HepG2 (cell line): Measurements from ENCODE around the gene SIGLEC14. TPM values are rescaled to one million over a fixed set of nuclear protein-coding genes. Genes with fewer than 3 reads are reported as not detected.
"Not testable (repeated sequence)": the region's sequence is repeated elsewhere in the genome, so short reads cannot be mapped to it uniquely, and the experiment has no call there.

Experiments used
- ATAC-seq: fragments of 200-7000 bp; cut with Tn5 transposase; 3 replicates; pipeline ENCODE4 v1.9.1; 2020; ENCODE audit warnings: mild to moderate bottlenecking, moderate library complexity
- BruUV-seq: library from RNA; stranded (reverse); fragments of 400-500 nt; replicated peaks from 2 replicates; lab custom pipeline; 2021; lab: Mats Ljungman, UMichigan
- CTCF ChIA-PET: fragments of 300-600 bp; formaldehyde crosslinking; extraction: SDS; loops from one replicate; lab custom pipeline; 2021; ENCODE audit warnings: low total read pairs, inconsistent platforms, low intra/inter-chr PET ratio; lab: Yijun Ruan, JAX
- POLR2A ChIA-PET: fragments of 350-600 bp; sonication (Branson Sonifier 250); formaldehyde crosslinking; loops from one replicate; lab custom pipeline; 2020; ENCODE audit warnings: antibody characterized with exemption, inconsistent platforms; lab: Yijun Ruan, JAX
- DNase-seq: peaks from one replicate; pipeline ENCODE4 v3.0.0-alpha.2; 2015; ENCODE audit warnings: low spot score
- FAIRE-seq: peaks from 3 replicates; lab custom pipeline; 2011; peaks lifted over from hg19 to GRCh38; lab: Jason Lieb, UNC
- H2AFZ ChIP-seq: one replicate; pipeline ENCODE4 v1.6.1; 2011; ENCODE audit warnings: low read length, inconsistent platforms
- H3K27ac ChIP-seq: fragments of 300-600 bp; 3 replicates; pipeline ENCODE4 v1.8.0; 2011; ENCODE audit warnings: mixed run types, mild to moderate bottlenecking, mixed read lengths, low read length, inconsistent platforms; ENCODE audit not compliant: insufficient read depth; ENCODE audit errors: extremely low read length
- H3K27me3 ChIP-seq, 2 experiments: fragments of 200-600 bp in 1 of 2; 2 replicates in 1 of 2; 3 replicates in 1 of 2; pipeline versions ENCODE4 v1.6.0 to v1.8.0; 2011; ENCODE audit warnings: low read length in 2 of 2, mild to moderate bottlenecking in 2 of 2, moderate library complexity in 2 of 2, inconsistent platforms in 1 of 2; ENCODE audit not compliant: insufficient read depth in 2 of 2, control insufficient read depth in 1 of 2
- H3K36me3 ChIP-seq, 2 experiments: fragments of 200-600 bp in 1 of 2; replicated peaks in 1 of 2; 2 replicates in 1 of 2; 3 replicates in 1 of 2; pipeline versions ENCODE4 v1.5.1 to v1.8.0; 2011; ENCODE audit warnings: low read length in 2 of 2, inconsistent platforms in 1 of 2; ENCODE audit not compliant: insufficient read depth in 2 of 2, control insufficient read depth in 1 of 2
- H3K4me1 ChIP-seq: 2 replicates; pipeline ENCODE4 v1.5.1; 2012; ENCODE audit warnings: low read length, inconsistent platforms; ENCODE audit not compliant: insufficient read depth
- H3K4me2 ChIP-seq: 2 replicates; pipeline ENCODE4 v1.6.0; 2011; ENCODE audit warnings: low read depth, low read length, inconsistent platforms
- H3K4me3 ChIP-seq, 3 experiments: fragments of 200-600 bp in 1 of 3; sonication (generic), shearing (Covaris generic) in 1 of 3; replicated peaks in 1 of 3; 2 replicates each; pipeline ENCODE4 v1.5.1; 2011 to 2016; ENCODE audit warnings: low read length in 3 of 3, inconsistent platforms in 2 of 3, low read depth in 2 of 3, mild to moderate bottlenecking in 2 of 3, control low read depth in 1 of 3, mixed read lengths in 1 of 3; ENCODE audit not compliant: insufficient read depth in 1 of 3
- H3K79me2 ChIP-seq: one replicate; pipeline ENCODE4 v1.6.1; 2011; ENCODE audit warnings: low read length, inconsistent platforms; ENCODE audit not compliant: insufficient read depth
- H3K9ac ChIP-seq: 2 replicates; pipeline ENCODE4 v1.6.0; 2011; ENCODE audit warnings: mild to moderate bottlenecking, low read depth, low read length, inconsistent platforms; ENCODE audit not compliant: insufficient read depth
- H3K9me3 ChIP-seq: 2 replicates; pipeline ENCODE4 v1.5.1; 2012; ENCODE audit warnings: mild to moderate bottlenecking, low read length
- H4K20me1 ChIP-seq: 2 replicates; pipeline ENCODE4 v1.6.0; 2011; ENCODE audit warnings: inconsistent platforms, mild to moderate bottlenecking, low read length, moderate library complexity; ENCODE audit not compliant: insufficient read depth
- CTCF ChIP-seq: sonication (generic); formaldehyde crosslinking; IDR thresholded peaks from 2 replicates; pipeline ENCODE4 v1.5.0; 2020; ENCODE audit warnings: mild to moderate bottlenecking, missing genetic modification reagents, moderate library complexity
- MAFF ChIP-seq: IDR thresholded peaks from 2 replicates; pipeline ENCODE4 v1.6.1; 2011; ENCODE audit warnings: low read depth, low read length, improper control_type of control experiment
- MAFK ChIP-seq, 2 experiments: IDR thresholded peaks in 1 of 2; conservative IDR thresholded peaks in 1 of 2; 2 replicates each; pipeline ENCODE4 v1.6.1; 2011; ENCODE audit warnings: improper control_type of control experiment in 2 of 2, low read length in 2 of 2
- STAG1 ChIP-seq: sonication (generic); formaldehyde crosslinking; IDR thresholded peaks from 2 replicates; pipeline ENCODE4 v1.4.0; 2020; ENCODE audit warnings: missing genetic modification reagents
- ZNF230 ChIP-seq: sonication (generic); formaldehyde crosslinking; IDR thresholded peaks from 2 replicates; pipeline ENCODE4 v1.4.0; 2020; ENCODE audit warnings: mild to moderate bottlenecking, missing genetic modification reagents
- WGBS: methylation state at CpG from one replicate; pipeline ENCODE4 v1.1.6; 2017; ENCODE audit warnings: low lambda C conversion rate; 5-methylcytosine and 5-hydroxymethylcytosine counted together
- in situ Hi-C: cut with HindIII; loops from 2 replicates; pipeline ENCODE4 v1.10.0; 2017; ENCODE audit warnings: low pct_unique_long_range_greater_than_20kb; ENCODE audit not compliant: extremely low pct_ligation_motif_present
- intact Hi-C: fragments of 100-400 bp; cut with micrococcal nuclease; formaldehyde crosslinking; loops from one replicate; pipeline ENCODE4 v1.10.0; 2022; ENCODE audit not compliant: unreplicated experiment
- polyA plus RNA-seq, 8 experiments: library from polyadenylated mRNA; depleted of rRNA in 3 of 8; stranded (reverse) in 7 of 8; unstranded in 1 of 8; fragments of >200 nt; fragmentation: Illumina TruSeq in 4 of 8; extraction: Trizol in 4 of 8; gene quantifications; 2 replicates each; pipeline versions ENCODE4 v1.2.1 to v1.2.3, GENCODE V29; 2011 to 2016; ENCODE audit warnings: low read depth in 4 of 8, missing spikeins in 1 of 8, mixed read lengths in 1 of 8; ENCODE audit not compliant: insufficient read depth in 1 of 8
- total RNA-seq, 5 experiments: library from RNA; depleted of rRNA; stranded (reverse); fragments of >200 nt; fragmentation: Illumina TruSeq; extraction: Trizol; gene quantifications; 2 replicates each; pipeline ENCODE4 v1.2.3, GENCODE V29; 2016; ENCODE audit warnings: low read depth in 1 of 5

SIGLEC14 gene
- total and polyA plus RNA-seq, 2 of the 13 experiments (the other 11 are each of a cell fraction or from before 2014, with no cell fraction given): 0.05 to 0.09 TPM

DNA sequence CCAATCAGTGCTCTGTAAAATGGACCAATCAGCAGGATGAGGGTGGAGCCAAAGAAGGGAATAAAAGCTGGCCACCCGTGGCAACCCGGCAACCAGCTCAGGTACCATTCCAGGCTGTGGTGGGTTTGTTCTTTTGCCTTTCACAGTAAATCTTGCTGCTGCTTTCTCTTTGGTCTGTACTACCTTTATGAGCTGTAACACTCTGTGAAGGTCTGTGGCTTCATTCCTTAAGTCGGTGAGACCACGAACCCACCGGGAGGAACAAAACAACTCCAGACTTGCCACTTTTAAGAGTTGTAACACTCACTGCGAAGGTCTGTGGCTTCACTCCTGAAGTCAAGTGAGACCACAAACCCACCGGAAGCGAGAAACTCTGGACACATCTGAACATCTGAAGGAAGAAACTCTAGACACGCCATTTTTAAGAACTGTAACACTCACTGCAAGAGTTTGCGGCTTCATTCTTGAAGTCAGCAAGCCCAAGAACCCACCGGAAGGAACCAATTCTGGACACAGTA lies 30.0 kb upstream of the SIGLEC14 start:
- Histone ChIP-seq H4K20me1 (no peaks in the 10 kb centered on the region), H3K36me3 (no peaks in the 10 kb centered on the region), H3K27ac (no peak overlapping the region), H3K79me2 (no peaks in the 10 kb centered on the region), H3K27me3 (no peaks in the 10 kb centered on the region), H3K4me2 (no peak overlapping the region), H3K9ac (no peak overlapping the region), H2AFZ (no peak overlapping the region), H3K4me1 (no peaks in the 10 kb centered on the region), H3K4me3 (no peak overlapping the region), H3K9me3 (no peaks in the 10 kb centered on the region; the same call in 1 of the 2 replicates)
- DNase-seq (no peak), ATAC-seq (no peak), FAIRE-seq (no peak)
- WGBS: 48% methylated on average over 10 of the region's 11 CpGs
- intact Hi-C loops (no loop called here), in situ Hi-C loops (no loop called here)
- no TSS peak for BruUV-seq
- ChIA-PET CTCF (no interaction called here), POLR2A (no interaction called here)
- no peak for TF ChIP-seq ZNF230 (CRISPR knock-in tag)

DNA sequence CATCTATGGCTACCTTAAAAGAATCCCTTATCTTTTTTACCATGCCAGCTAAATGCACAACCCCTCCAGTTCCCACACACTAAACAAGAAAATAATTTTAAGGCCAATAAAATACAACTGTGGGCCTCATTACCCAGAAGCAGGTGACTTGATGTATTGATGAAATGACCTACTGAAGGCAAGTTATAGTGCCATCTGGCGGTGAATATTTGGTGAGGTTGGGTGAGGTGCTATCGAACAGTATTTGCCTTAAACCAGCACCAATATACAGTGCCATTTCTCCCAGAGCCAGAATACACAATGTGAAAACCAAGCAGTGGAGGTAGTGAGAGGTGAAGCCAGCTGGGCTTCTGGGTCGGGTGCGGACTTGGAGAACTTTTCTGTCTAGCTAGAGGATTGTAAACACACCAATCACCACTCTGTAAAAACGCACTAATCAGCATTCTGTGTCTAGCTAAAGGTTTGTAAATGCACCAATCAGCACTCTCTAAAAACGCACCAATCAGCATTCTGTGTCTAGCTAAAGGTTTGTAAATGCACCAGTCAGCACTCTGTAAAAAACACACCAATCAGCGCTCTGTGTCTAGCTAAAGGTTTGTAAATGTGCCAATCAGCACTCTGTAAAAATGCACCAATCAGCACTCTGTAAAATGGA lies 29.4 kb upstream of the SIGLEC14 start:
- CTCF ChIA-PET, H2AFZ ChIP-seq, in situ Hi-C loops, H3K4me1 ChIP-seq, BruUV-seq, intact Hi-C loops, H3K27ac ChIP-seq, H4K20me1 ChIP-seq, H3K79me2 ChIP-seq, H3K27me3 ChIP-seq, H3K9ac ChIP-seq, H3K36me3 ChIP-seq, POLR2A ChIA-PET, H3K4me2 ChIP-seq, H3K9me3 ChIP-seq, H3K4me3 ChIP-seq: not testable (repeated sequence)
- ATAC-seq (peak; percentile 26; the same call in 1 of the 3 replicates), DNase-seq (peak; percentile 34), FAIRE-seq (peak; percentile 67)
- WGBS: 37% methylated on average over 5 of the region's 7 CpGs
- TF ChIP-seq STAG1 (peak; percentile 32; the same call in 1 of the 2 replicates), CTCF (peak; percentile 40), MAFK (conservative IDR thresholded peaks at IDR 0.05 in 1 of 2, IDR thresholded peaks at IDR 0.05 in 1 of 2; ENCODE audit: low read length in 2 of 2) (peak in 1 of 2 experiments; percentile 61; a peak in 2 of 4 replicates), MAFF (peak; percentile 54)
